SK-N-SH (cell line): ENCODE measurements around the gene PDS5B. TPM values are rescaled to one million over a fixed set of nuclear protein-coding genes. Genes with fewer than 3 reads are reported as not detected.

Source experiments
- CTCF ChIA-PET: fragments of 300-600, 350-600 bp; formaldehyde crosslinking; extraction: SDS; loops from one replicate; lab custom pipeline; 2021; lab: Yijun Ruan, JAX
- POLR2A ChIA-PET: fragments of 350-600 bp; sonication (Branson Sonifier 250); formaldehyde crosslinking; extraction: SDS; loops from one replicate; lab custom pipeline; 2020; ENCODE audit warnings: antibody characterized with exemption, inconsistent platforms; lab: Yijun Ruan, JAX
- DNase-seq: peaks from one replicate; pipeline ENCODE4 v3.0.0; 2012
- H2AFZ ChIP-seq: fragments of 200-600 bp; sonication (generic); 2 replicates; pipeline ENCODE4 v1.8.1; 2016; ENCODE audit warnings: antibody characterized with exemption, mild to moderate bottlenecking, low read depth
- H3F3A ChIP-seq: fragments of 200-600 bp; sonication (generic); replicated peaks from 2 replicates; pipeline ENCODE3; 2016; ENCODE audit warnings: antibody characterized with exemption, mild to moderate bottlenecking; ENCODE audit not compliant: insufficient read depth
- H3K27ac ChIP-seq, 2 experiments: fragments of 200-500 bp in 1 of 2; fragments of 200-600 bp in 1 of 2; sonication (Bioruptor generic) in 1 of 2; sonication (generic), shearing (Covaris generic) in 1 of 2; 2 replicates each; pipeline versions ENCODE4 v1.5.1 to v1.6.1; 2014 to 2016; ENCODE audit warnings: low read depth in 2 of 2, inconsistent platforms in 1 of 2, low read length in 1 of 2, mild to moderate bottlenecking in 1 of 2, mixed read lengths in 1 of 2
- H3K27me3 ChIP-seq: fragments of 200-600 bp; sonication (generic), shearing (Covaris generic); 2 replicates; pipeline ENCODE4 v1.6.1; 2016; ENCODE audit warnings: mixed run types; ENCODE audit not compliant: insufficient read depth
- H3K36me3 ChIP-seq, 2 experiments: fragments of 200-500 bp in 1 of 2; fragments of 200-600 bp in 1 of 2; sonication (Bioruptor generic) in 1 of 2; sonication (generic) in 1 of 2; replicated peaks in 1 of 2; 2 replicates each; pipeline versions ENCODE3 to v1.5.1; 2014 to 2016; ENCODE audit warnings: low read length in 1 of 2, mild to moderate bottlenecking in 1 of 2; ENCODE audit not compliant: insufficient read depth in 2 of 2, control insufficient read depth in 1 of 2
- H3K4me1 ChIP-seq, 2 experiments: fragments of 200-500 bp in 1 of 2; fragments of 200-600 bp in 1 of 2; sonication (Bioruptor generic) in 1 of 2; sonication (generic), shearing (Covaris generic) in 1 of 2; 2 replicates each; pipeline versions ENCODE4 v1.5.1 to v1.6.1; 2014 to 2016; ENCODE audit warnings: low read depth in 1 of 2, low read length in 1 of 2, mixed run types in 1 of 2; ENCODE audit not compliant: insufficient read depth in 2 of 2, control insufficient read depth in 1 of 2
- H3K4me2 ChIP-seq: fragments of 200-600 bp; sonication (generic), shearing (Covaris generic); 2 replicates; pipeline ENCODE4 v1.6.1; 2017; ENCODE audit warnings: mixed run types
- H3K4me3 ChIP-seq, 2 experiments: fragments of 200-500 bp in 1 of 2; fragments of 200-600 bp in 1 of 2; sonication (Bioruptor generic) in 1 of 2; sonication (generic), shearing (Covaris generic) in 1 of 2; 2 replicates each; pipeline versions ENCODE4 v1.5.1 to v1.8.1; 2014 to 2016; ENCODE audit warnings: low read depth in 2 of 2, inconsistent platforms in 1 of 2, low read length in 1 of 2, mild to moderate bottlenecking in 1 of 2, mixed read lengths in 1 of 2, moderate library complexity in 1 of 2
- H3K79me2 ChIP-seq: fragments of 200-600 bp; sonication (generic); 2 replicates; pipeline ENCODE4 v1.8.1; 2017; ENCODE audit warnings: mild to moderate bottlenecking; ENCODE audit not compliant: insufficient read depth
- H3K9ac ChIP-seq: fragments of 200-600 bp; sonication (generic); 2 replicates; pipeline ENCODE4 v1.6.1; 2017; ENCODE audit warnings: mixed run types
- H3K9me2 ChIP-seq: fragments of 200-600 bp; sonication (generic); 2 replicates; pipeline ENCODE4 v1.6.1; 2017; ENCODE audit warnings: mixed run types
- H3K9me3 ChIP-seq: fragments of 200-600 bp; sonication (generic); 2 replicates; pipeline ENCODE4 v1.6.1; 2017; ENCODE audit warnings: mixed run types, mild to moderate bottlenecking, moderate library complexity
- H4K20me1 ChIP-seq: fragments of 200-600 bp; sonication (generic); 2 replicates; pipeline ENCODE4 v1.6.1; 2017; ENCODE audit warnings: mild to moderate bottlenecking, mixed run types; ENCODE audit not compliant: insufficient read depth
- CHD2 ChIP-seq: fragments of 150-350 bp; IDR thresholded peaks from 2 replicates; pipeline ENCODE4 v1.6.1; 2018; ENCODE audit warnings: low read length; ENCODE audit not compliant: partially characterized antibody
- CTCF ChIP-seq: fragments of 200-600 bp; sonication (generic); IDR thresholded peaks from 2 replicates; pipeline ENCODE4 v1.6.1; 2017; ENCODE audit warnings: antibody characterized with exemption, mild to moderate bottlenecking, moderate library complexity
- ELF1 ChIP-seq: IDR thresholded peaks from 2 replicates; pipeline ENCODE4 v1.4.0; 2012
- EZH2phosphoT487 ChIP-seq: fragments of 200-600 bp; sonication (generic); IDR thresholded peaks from 2 replicates; pipeline ENCODE4 v1.6.1; 2017; ENCODE audit warnings: low read depth, mixed run types, mild to moderate bottlenecking, antibody characterized with exemption, moderate library complexity, borderline replicate concordance
- FOXJ3 ChIP-seq: sonication (generic); formaldehyde crosslinking; IDR thresholded peaks from 2 replicates; pipeline ENCODE4 v1.5.1; 2020; ENCODE audit warnings: mild to moderate bottlenecking, missing genetic modification reagents
- GABPA ChIP-seq: IDR thresholded peaks from 2 replicates; pipeline ENCODE4 v1.4.0; 2012; ENCODE audit warnings: low read depth, mild to moderate bottlenecking
- IRF3 ChIP-seq: fragments of 150-350 bp; IDR thresholded peaks from 2 replicates; pipeline ENCODE4 v1.6.1; 2016; ENCODE audit warnings: mild to moderate bottlenecking, low read depth, low read length
- MAX ChIP-seq: IDR thresholded peaks from 2 replicates; pipeline ENCODE4 v1.4.0; 2012; ENCODE audit warnings: low read depth
- MXI1 ChIP-seq: IDR thresholded peaks from 2 replicates; pipeline ENCODE4 v1.6.1; 2012; ENCODE audit warnings: mild to moderate bottlenecking, low read depth, low read length, improper control_type of control experiment
- NFIC ChIP-seq: IDR thresholded peaks from 2 replicates; pipeline ENCODE4 v1.4.0; 2012; ENCODE audit warnings: borderline replicate concordance
- NRF1 ChIP-seq: IDR thresholded peaks from 2 replicates; pipeline ENCODE4 v1.6.1; 2012; ENCODE audit warnings: low read depth, mild to moderate bottlenecking, low read length
- PBX3 ChIP-seq: IDR thresholded peaks from 2 replicates; pipeline ENCODE4; 2012
- RAD21 ChIP-seq: IDR thresholded peaks from 2 replicates; pipeline ENCODE4 v1.6.1; 2012; ENCODE audit warnings: mild to moderate bottlenecking, low read length
- RCOR1 ChIP-seq: fragments of 150-350 bp; IDR thresholded peaks from 2 replicates; pipeline ENCODE4 v1.6.1; 2017; ENCODE audit warnings: antibody characterized with exemption, low read length
- SIN3A ChIP-seq: IDR thresholded peaks from 2 replicates; pipeline ENCODE4 v1.6.1; 2012; ENCODE audit warnings: low read depth, mild to moderate bottlenecking, low read length, moderate library complexity, borderline replicate concordance
- SMC3 ChIP-seq: IDR thresholded peaks from 2 replicates; pipeline ENCODE4 v1.6.1; 2012; ENCODE audit warnings: low read depth, low read length, improper control_type of control experiment
- TEAD4 ChIP-seq: IDR thresholded peaks from 2 replicates; pipeline ENCODE4 v1.4.0; 2012; ENCODE audit warnings: mild to moderate bottlenecking, borderline replicate concordance; ENCODE audit not compliant: insufficient read depth
- WGBS: methylation state at CpG from one replicate; pipeline ENCODE4 v1.1.6; 2017; ENCODE audit warnings: low lambda C conversion rate; 5-methylcytosine and 5-hydroxymethylcytosine counted together
- polyA plus RNA-seq, 3 experiments: library from polyadenylated mRNA; depleted of rRNA; stranded (reverse); fragments of >200 nt; gene quantifications; 2 replicates each; pipeline ENCODE4 v1.2.3, GENCODE V29; 2012

The PDS5B gene
- polyA plus RNA-seq, 1 of the 3 experiments (the other 2 are of a cell fraction), result 3.8 TPM

GRCh38 chr13:32722340-32722739 is 136.1 kb downstream of the PDS5B start:
- H3K4me3 ChIP-seq, result no peak overlapping the region
- CTCF ChIA-PET, result no interaction called here
- no peaks in the 10 kb centered on the region for H4K20me1 ChIP-seq

More at GRCh38 chr13:32722340-32722739, 136.1 kb downstream of the PDS5B start:
- POLR2A ChIA-PET, result no interaction called here
- DNase-seq, result no peak
- TF ChIP-seq CTCF (no peak), SIN3A (no peak), TEAD4 (no peak), RCOR1 (no peak), CHD2 (no peak), SMC3 (no peak), NRF1 (no peak), RAD21 (no peak), MAX (no peak), MXI1 (no peak), ELF1 (no peak), GABPA (no peak), PBX3 (no peak), FOXJ3 (no peak), EZH2phosphoT487 (no peak), NFIC (no peak), IRF3 (no peak)
- TF ChIP-seq, all 33 proteins: peak for 0
- H3F3A ChIP-seq, result peaks cover 9% of the 10 kb centered on the region
- H2AFZ ChIP-seq, result no peak overlapping the region
- no peaks in the 10 kb centered on the region for H3K9me2 ChIP-seq
- peaks cover 11% of the 10 kb centered on the region; the same call in 1 of the 2 replicates for H3K79me2 ChIP-seq
- 89% methylated on average over 2 of the region's 2 CpGs for WGBS
- H3K27ac ChIP-seq, result no peak overlapping the region
- no peak overlapping the region for H3K9ac ChIP-seq
- peaks cover 2 to 26% of the 10 kb centered on the region in 2 experiments for H3K36me3 ChIP-seq
- no peaks in the 10 kb centered on the region for H3K9me3 ChIP-seq
- H3K4me2 ChIP-seq, result no peak overlapping the region
- H3K4me1 ChIP-seq, result no peaks in the 10 kb centered on the region
- no peaks in the 10 kb centered on the region for H3K27me3 ChIP-seq
